Measurements from ENCODE around the gene DCAF17. TPM values are rescaled to one million over a fixed set of nuclear protein-coding genes. Genes with fewer than 3 reads are reported as not detected.

DCAF17 gene
- total RNA-seq, 1 donor from 2014 or later: 16.2 TPM

DNA sequence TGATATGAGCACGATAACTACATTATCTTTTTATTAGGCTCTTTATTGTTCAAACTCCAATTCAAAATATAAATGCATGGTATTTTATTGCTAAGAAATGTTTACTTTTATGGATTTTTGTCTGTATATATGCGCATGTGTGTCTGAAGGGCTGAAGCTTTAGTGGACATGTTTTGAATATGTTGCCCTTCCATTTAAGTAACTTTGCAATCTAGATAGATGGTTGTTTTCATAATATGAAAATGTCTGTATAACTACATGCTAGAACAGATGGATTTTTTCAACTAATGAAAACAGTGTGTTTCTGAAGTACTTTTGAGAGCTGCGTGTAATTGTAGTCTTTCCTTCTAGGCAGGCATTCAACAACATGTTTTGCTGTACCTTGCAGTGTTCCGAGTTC is 18.7 kb downstream of the DCAF17 start:
- TF ChIP-seq, protein P1, sequence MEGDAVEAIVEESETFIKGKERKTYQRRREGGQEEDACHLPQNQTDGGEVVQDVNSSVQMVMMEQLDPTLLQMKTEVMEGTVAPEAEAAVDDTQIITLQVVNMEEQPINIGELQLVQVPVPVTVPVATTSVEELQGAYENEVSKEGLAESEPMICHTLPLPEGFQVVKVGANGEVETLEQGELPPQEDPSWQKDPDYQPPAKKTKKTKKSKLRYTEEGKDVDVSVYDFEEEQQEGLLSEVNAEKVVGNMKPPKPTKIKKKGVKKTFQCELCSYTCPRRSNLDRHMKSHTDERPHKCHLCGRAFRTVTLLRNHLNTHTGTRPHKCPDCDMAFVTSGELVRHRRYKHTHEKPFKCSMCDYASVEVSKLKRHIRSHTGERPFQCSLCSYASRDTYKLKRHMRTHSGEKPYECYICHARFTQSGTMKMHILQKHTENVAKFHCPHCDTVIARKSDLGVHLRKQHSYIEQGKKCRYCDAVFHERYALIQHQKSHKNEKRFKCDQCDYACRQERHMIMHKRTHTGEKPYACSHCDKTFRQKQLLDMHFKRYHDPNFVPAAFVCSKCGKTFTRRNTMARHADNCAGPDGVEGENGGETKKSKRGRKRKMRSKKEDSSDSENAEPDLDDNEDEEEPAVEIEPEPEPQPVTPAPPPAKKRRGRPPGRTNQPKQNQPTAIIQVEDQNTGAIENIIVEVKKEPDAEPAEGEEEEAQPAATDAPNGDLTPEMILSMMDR (IDR thresholded peaks at IDR 0.05; ENCODE audit: unreplicated experiment): no peak
- Mint-ChIP-seq H3K9me3 (ENCODE audit: unreplicated experiment) (no peaks in the 10 kb centered on the region), H3K27ac (ENCODE audit: unreplicated experiment) (no peak overlapping the region), H3K4me1 (ENCODE audit: unreplicated experiment) (peaks cover 4% of the 10 kb centered on the region), H3K27me3 (ENCODE audit: unreplicated experiment) (no peaks in the 10 kb centered on the region), H3K4me3 (ENCODE audit: unreplicated experiment) (no peak overlapping the region), H3K36me3 (ENCODE audit: low read depth, unreplicated experiment) (peaks cover 21% of the 10 kb centered on the region)
- DNase-seq (ENCODE audit: low spot score): no peak

DNA sequence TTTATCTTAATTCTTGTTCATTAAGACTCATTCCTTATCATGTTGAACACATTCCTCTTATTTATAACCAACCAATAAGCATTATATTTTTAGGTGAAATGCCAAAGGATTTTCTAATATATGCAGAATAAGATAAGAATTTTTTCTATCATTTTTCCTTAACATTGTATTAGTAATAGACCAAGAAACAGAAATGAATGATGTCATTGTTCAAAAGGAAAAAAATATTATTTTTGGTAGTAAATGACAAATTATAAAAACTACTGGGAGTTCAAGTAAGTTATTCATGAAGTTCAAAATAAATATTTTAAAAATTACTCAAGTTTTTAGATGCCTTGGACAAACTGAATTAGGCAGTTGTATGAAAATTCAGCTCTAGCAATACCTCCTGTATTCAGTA is 25.5 kb downstream of the DCAF17 start:
- no peak overlapping the region for H3K4me3 Mint-ChIP-seq (ENCODE audit: unreplicated experiment)
- TF ChIP-seq, protein P1 (IDR thresholded peaks at IDR 0.05; ENCODE audit: unreplicated experiment): no peak
- DNase-seq (ENCODE audit: low spot score): no peak
- no peaks in the 10 kb centered on the region for H3K9me3 Mint-ChIP-seq (ENCODE audit: unreplicated experiment)
- no peak overlapping the region for H3K27ac Mint-ChIP-seq (ENCODE audit: unreplicated experiment)
- peaks cover 4% of the 10 kb centered on the region for H3K4me1 Mint-ChIP-seq (ENCODE audit: unreplicated experiment)
- peaks cover 22% of the 10 kb centered on the region for H3K36me3 Mint-ChIP-seq (ENCODE audit: low read depth, unreplicated experiment)
- no peaks in the 10 kb centered on the region for H3K27me3 Mint-ChIP-seq (ENCODE audit: unreplicated experiment)

DNA sequence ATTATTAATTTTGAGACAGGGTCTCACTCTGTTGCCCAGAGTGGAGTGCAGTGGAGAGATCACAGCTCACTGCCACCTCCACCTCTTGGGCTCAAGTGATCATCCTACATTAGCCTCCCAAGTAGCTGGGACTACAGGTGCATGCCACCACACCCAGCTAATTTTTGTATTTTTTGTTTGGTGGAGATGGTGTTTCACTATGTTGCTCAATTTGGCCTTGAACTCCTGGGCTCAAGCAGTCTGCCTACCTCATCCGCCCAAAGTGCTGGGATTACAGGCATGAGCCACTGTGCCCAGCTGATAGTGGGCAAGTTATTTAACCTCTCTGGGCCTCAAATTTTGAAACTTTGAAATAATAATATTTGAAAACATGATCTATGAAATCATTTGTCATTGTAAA is 26.5 kb downstream of the DCAF17 start:
- peaks cover 15% of the 10 kb centered on the region for H3K36me3 Mint-ChIP-seq (ENCODE audit: low read depth, unreplicated experiment)

DNA sequence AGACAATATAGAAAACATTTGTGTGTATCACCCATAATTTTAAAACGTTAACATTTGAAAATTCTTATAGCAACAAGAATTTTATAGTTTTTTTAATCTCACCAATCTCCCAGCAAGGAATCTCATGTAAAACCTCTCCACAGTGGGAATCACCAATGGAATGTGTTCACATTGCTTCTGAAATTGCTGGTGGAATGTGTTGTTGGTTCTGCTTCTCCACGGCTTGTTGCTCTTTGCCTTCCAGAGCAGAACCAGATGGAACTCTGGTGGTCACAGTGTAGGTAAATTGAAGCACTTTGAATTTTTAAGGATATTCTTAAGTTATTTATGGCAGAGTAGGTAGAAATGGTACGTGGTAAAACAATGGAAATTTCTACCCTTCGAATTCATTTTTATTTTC is 35.1 kb downstream of the DCAF17 start:
- no peak for DNase-seq (ENCODE audit: low spot score)
- no peak overlapping the region for H3K4me3 Mint-ChIP-seq (ENCODE audit: unreplicated experiment)
- peaks cover under 1% of the 10 kb centered on the region for H3K4me1 Mint-ChIP-seq (ENCODE audit: unreplicated experiment)
- H3K36me3 Mint-ChIP-seq (ENCODE audit: low read depth, unreplicated experiment): peaks cover 10% of the 10 kb centered on the region
- TF ChIP-seq, protein P1 (IDR thresholded peaks at IDR 0.05; ENCODE audit: unreplicated experiment): no peak
- no peaks in the 10 kb centered on the region for H3K9me3 Mint-ChIP-seq (ENCODE audit: unreplicated experiment)
- no peak overlapping the region for H3K27ac Mint-ChIP-seq (ENCODE audit: unreplicated experiment)
- peaks cover 2% of the 10 kb centered on the region for H3K27me3 Mint-ChIP-seq (ENCODE audit: unreplicated experiment)

More for the DNA sequence above, 26.5 kb downstream of the DCAF17 start:
- Mint-ChIP-seq H3K4me3 (ENCODE audit: unreplicated experiment) (no peak overlapping the region), H3K27ac (ENCODE audit: unreplicated experiment) (no peak overlapping the region), H3K4me1 (ENCODE audit: unreplicated experiment) (peaks cover 4% of the 10 kb centered on the region), H3K27me3 (ENCODE audit: unreplicated experiment) (no peaks in the 10 kb centered on the region), H3K9me3 (ENCODE audit: unreplicated experiment) (no peaks in the 10 kb centered on the region)
- no peak for DNase-seq (ENCODE audit: low spot score)
- TF ChIP-seq, protein P1 (IDR thresholded peaks at IDR 0.05; ENCODE audit: unreplicated experiment): no peak

DNA sequence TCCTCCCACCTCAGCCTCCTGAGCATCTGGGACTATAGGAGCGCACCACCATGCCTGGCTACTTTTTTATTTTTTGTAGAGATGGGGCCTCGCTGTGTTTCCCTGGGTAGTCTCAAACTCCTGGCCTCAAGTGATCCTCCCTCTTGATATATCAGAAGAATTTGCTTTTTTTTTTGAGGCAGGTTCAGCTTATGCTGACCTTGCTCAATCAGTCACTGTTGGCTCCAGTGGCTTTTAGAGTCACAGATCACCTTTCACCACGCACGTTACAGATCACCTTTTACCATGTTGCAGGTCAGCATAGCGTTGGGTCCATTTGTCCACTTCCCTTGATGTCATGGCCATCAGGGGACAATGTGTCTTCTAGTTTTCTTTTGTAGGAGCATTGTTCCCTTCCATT is 36.1 kb downstream of the DCAF17 start:
- Mint-ChIP-seq H3K4me3 (ENCODE audit: unreplicated experiment) (no peak overlapping the region), H3K9me3 (ENCODE audit: unreplicated experiment) (no peaks in the 10 kb centered on the region), H3K27ac (ENCODE audit: unreplicated experiment) (no peak overlapping the region), H3K36me3 (ENCODE audit: low read depth, unreplicated experiment) (peaks cover 10% of the 10 kb centered on the region), H3K4me1 (ENCODE audit: unreplicated experiment) (peaks cover 3% of the 10 kb centered on the region), H3K27me3 (ENCODE audit: unreplicated experiment) (peaks cover 2% of the 10 kb centered on the region)
- TF ChIP-seq, protein P1 (IDR thresholded peaks at IDR 0.05; ENCODE audit: unreplicated experiment): no peak
- no peak for DNase-seq (ENCODE audit: low spot score)

Measured in endothelial cell (in vitro differentiated cells).